Measurements from ENCODE around the gene OTOP3.

OTOP3 gene

DNA sequence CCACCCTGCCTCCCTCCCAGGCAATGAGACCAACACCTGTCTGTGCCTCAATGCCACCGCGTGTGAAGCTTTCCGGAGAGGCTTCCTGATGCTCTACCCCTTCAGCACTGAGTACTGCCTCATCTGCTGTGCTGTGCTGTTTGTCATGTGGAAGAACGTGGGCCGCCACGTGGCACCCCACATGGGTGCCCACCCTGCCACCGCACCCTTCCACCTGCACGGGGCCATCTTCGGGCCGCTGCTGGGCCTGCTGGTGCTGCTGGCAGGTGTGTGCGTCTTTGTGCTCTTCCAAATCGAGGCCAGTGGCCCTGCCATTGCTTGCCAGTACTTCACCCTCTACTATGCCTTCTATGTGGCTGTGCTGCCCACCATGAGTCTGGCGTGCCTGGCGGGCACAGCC is 10.9 kb downstream of the OTOP3 start:
- no peaks in the 10 kb centered on the region for H4K20me1 ChIP-seq (ENCODE audit: insufficient read depth, low read length)
- TF ChIP-seq, protein P1, sequence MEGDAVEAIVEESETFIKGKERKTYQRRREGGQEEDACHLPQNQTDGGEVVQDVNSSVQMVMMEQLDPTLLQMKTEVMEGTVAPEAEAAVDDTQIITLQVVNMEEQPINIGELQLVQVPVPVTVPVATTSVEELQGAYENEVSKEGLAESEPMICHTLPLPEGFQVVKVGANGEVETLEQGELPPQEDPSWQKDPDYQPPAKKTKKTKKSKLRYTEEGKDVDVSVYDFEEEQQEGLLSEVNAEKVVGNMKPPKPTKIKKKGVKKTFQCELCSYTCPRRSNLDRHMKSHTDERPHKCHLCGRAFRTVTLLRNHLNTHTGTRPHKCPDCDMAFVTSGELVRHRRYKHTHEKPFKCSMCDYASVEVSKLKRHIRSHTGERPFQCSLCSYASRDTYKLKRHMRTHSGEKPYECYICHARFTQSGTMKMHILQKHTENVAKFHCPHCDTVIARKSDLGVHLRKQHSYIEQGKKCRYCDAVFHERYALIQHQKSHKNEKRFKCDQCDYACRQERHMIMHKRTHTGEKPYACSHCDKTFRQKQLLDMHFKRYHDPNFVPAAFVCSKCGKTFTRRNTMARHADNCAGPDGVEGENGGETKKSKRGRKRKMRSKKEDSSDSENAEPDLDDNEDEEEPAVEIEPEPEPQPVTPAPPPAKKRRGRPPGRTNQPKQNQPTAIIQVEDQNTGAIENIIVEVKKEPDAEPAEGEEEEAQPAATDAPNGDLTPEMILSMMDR (IDR thresholded peaks at IDR 0.05; ENCODE audit: low read depth, low read length): no peak
- no peak for TF ChIP-seq EZH2phosphoT487 (IDR thresholded peaks at IDR 0.05; ENCODE audit: low read depth)
- no peaks in the 10 kb centered on the region for H3K27me3 ChIP-seq (ENCODE audit: low read depth, low read length)
- peaks cover 19% of the 10 kb centered on the region for H3K4me1 ChIP-seq (ENCODE audit: low read length)
- H3K9ac ChIP-seq (ENCODE audit: low read length): no peak overlapping the region
- no peak overlapping the region for H3K4me3 ChIP-seq (ENCODE audit: low read length)
- H3K36me3 ChIP-seq (replicated peaks; ENCODE audit: low read depth, low read length): no peaks in the 10 kb centered on the region
- H2AFZ ChIP-seq (ENCODE audit: low read depth, low read length): no peak overlapping the region
- no peak overlapping the region for H3K4me2 ChIP-seq (ENCODE audit: low read length)
- H3K27ac ChIP-seq (ENCODE audit: low read length): no peak overlapping the region
- no peaks in the 10 kb centered on the region for H3K79me2 ChIP-seq (ENCODE audit: low read length)
- H3K9me3 ChIP-seq (ENCODE audit: insufficient read depth, low read length): no peaks in the 10 kb centered on the region

DNA sequence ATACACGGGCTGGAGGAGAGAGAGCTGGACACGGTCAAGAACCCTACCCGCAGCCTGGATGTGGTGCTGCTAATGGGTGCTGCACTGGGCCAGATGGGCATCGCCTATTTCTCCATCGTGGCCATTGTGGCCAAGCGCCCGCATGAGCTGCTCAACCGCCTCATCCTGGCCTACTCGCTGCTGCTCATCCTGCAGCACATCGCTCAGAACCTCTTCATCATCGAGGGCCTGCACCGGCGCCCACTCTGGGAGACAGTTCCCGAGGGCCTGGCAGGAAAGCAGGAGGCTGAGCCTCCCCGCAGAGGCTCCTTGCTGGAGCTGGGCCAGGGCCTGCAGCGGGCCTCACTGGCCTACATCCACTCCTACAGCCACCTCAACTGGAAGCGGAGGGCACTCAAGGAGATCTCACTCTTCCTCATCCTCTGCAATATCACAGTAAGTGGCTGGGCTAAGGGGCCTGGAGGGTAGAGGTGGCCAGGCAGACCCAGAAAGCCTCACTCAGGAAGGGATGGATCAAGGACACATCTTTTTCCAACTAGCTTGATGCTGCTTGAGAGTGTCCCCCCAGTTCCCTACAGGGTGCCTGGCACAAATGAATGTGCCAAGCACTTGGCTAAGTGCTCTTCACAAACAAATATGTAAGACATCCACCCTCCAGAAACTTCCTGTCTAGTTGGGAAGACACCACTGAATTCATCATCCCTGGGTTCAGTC is 11.5 kb downstream of the OTOP3 start:
- Histone ChIP-seq H3K4me1 (ENCODE audit: low read length) (peaks cover 19% of the 10 kb centered on the region), H2AFZ (ENCODE audit: low read depth, low read length) (no peak overlapping the region), H4K20me1 (ENCODE audit: insufficient read depth, low read length) (no peaks in the 10 kb centered on the region), H3K9me3 (ENCODE audit: insufficient read depth, low read length) (no peaks in the 10 kb centered on the region), H3K4me2 (ENCODE audit: low read length) (no peak overlapping the region), H3K27me3 (ENCODE audit: low read depth, low read length) (no peaks in the 10 kb centered on the region), H3K9ac (ENCODE audit: low read length) (no peak overlapping the region), H3K4me3 (ENCODE audit: low read length) (no peak overlapping the region), H3K27ac (ENCODE audit: low read length) (no peak overlapping the region), H3K79me2 (ENCODE audit: low read length) (no peaks in the 10 kb centered on the region), H3K36me3 (replicated peaks; ENCODE audit: low read depth, low read length) (no peaks in the 10 kb centered on the region)
- TF ChIP-seq EZH2phosphoT487 (IDR thresholded peaks at IDR 0.05; ENCODE audit: low read depth): no peak
- TF ChIP-seq, protein P1 (IDR thresholded peaks at IDR 0.05; ENCODE audit: low read depth, low read length): no peak

DNA sequence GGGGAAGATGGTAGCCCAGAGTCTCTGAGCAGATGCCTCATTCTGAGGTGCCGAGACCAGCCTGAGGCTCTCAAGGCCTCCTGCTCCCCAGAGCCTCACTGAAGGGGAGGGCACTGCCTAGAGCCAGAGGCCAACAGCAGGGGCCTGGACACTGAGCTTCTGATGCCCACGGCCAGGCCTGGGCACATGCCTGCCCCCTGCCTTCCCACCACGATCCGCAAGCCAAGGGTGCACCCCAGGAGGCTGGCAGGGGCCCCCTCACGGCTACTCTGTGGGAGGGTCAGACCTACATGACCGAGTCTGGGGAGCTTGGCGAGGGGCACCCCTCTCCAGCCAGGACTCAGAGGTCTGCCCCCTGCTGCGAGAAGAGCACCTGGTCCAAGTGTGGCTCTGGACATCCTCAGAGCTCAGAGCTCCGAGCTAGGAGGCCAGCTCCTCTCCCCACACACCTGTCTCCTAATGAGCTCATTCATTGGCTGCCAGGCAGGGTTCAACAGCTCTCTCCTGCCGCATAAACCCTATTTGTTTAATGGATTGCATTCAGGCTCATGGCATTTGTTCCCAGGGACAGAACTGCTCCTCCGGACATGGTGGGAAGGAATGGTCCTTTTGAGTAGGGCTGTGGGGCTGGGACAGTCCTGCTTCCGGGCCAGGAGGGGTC is 13.9 kb downstream of the OTOP3 start:
- Histone ChIP-seq H3K9me3 (ENCODE audit: insufficient read depth, low read length) (no peaks in the 10 kb centered on the region), H4K20me1 (ENCODE audit: insufficient read depth, low read length) (no peaks in the 10 kb centered on the region), H3K27me3 (ENCODE audit: low read depth, low read length) (no peaks in the 10 kb centered on the region), H3K9ac (ENCODE audit: low read length) (no peak overlapping the region), H3K79me2 (ENCODE audit: low read length) (no peaks in the 10 kb centered on the region), H3K4me2 (ENCODE audit: low read length) (no peak overlapping the region), H3K4me3 (ENCODE audit: low read length) (no peak overlapping the region), H3K36me3 (replicated peaks; ENCODE audit: low read depth, low read length) (no peaks in the 10 kb centered on the region), H2AFZ (ENCODE audit: low read depth, low read length) (no peak overlapping the region), H3K4me1 (ENCODE audit: low read length) (peaks cover 19% of the 10 kb centered on the region), H3K27ac (ENCODE audit: low read length) (no peak overlapping the region)
- TF ChIP-seq, protein P1 (IDR thresholded peaks at IDR 0.05; ENCODE audit: low read depth, low read length): no peak
- TF ChIP-seq EZH2phosphoT487 (IDR thresholded peaks at IDR 0.05; ENCODE audit: low read depth): no peak

DNA sequence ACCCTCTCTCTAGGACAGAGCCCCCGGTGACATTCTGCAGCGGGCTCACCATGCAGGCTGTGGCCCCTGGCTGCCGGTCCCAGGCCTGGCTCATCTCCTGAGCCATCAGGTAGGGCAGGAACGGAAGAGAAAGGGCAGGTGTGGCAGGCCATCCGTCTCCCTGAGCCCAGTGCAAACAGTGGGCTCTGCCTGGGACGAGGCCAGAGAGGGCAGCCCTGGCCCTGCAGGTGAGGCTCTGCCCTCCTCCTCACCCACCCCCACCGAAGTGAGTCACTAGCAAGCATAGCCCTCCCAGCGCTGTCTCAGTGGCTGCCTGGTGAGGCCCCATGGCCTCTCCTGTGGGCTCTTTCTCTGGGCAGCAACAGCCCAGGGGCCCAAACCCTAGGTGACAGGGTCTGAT is 14.5 kb downstream of the OTOP3 start:
- Histone ChIP-seq H3K27ac (ENCODE audit: low read length) (no peak overlapping the region), H3K36me3 (replicated peaks; ENCODE audit: low read depth, low read length) (no peaks in the 10 kb centered on the region), H2AFZ (ENCODE audit: low read depth, low read length) (no peak overlapping the region), H3K4me1 (ENCODE audit: low read length) (peaks cover 17% of the 10 kb centered on the region), H3K9me3 (ENCODE audit: insufficient read depth, low read length) (no peaks in the 10 kb centered on the region), H3K9ac (ENCODE audit: low read length) (no peak overlapping the region), H3K4me2 (ENCODE audit: low read length) (no peak overlapping the region), H3K4me3 (ENCODE audit: low read length) (no peak overlapping the region), H3K79me2 (ENCODE audit: low read length) (no peaks in the 10 kb centered on the region), H3K27me3 (ENCODE audit: low read depth, low read length) (no peaks in the 10 kb centered on the region), H4K20me1 (ENCODE audit: insufficient read depth, low read length) (no peaks in the 10 kb centered on the region)
- TF ChIP-seq EZH2phosphoT487 (IDR thresholded peaks at IDR 0.05; ENCODE audit: low read depth): no peak
- TF ChIP-seq, protein P1 (IDR thresholded peaks at IDR 0.05; ENCODE audit: low read depth, low read length): no peak

Measured in OCI-LY3 (cell line).